K562 (cell line): ENCODE data around the gene SRPK2. TPM values are rescaled to one million over a fixed set of nuclear protein-coding genes. Genes with fewer than 3 reads are reported as not detected.
A peak's percentile ranks its signal among the peaks of the same experiment; 100 is the strongest.

Experiments
- ATF1 ChIP-seq, 2 experiments: fragments of 450-650 bp in 1 of 2; IDR thresholded peaks; 2 replicates each; pipeline ENCODE4 v1.6.1; 2016; ENCODE audit warnings: missing compliant biosample characterization in 1 of 2, missing genetic modification characterization in 1 of 2
- CCAR2 ChIP-seq: fragments of 200-400 bp; formaldehyde crosslinking; IDR thresholded peaks from 2 replicates; pipeline ENCODE4 v1.6.1; 2017; ENCODE audit warnings: mild to moderate bottlenecking, low read depth, low read length
- E2F8 ChIP-seq: fragments of 450-650 bp; IDR thresholded peaks from 2 replicates; pipeline ENCODE4 v1.7.1; 2018; ENCODE audit warnings: mild to moderate bottlenecking, low read depth; ENCODE audit not compliant: partially characterized antibody
- FOSL1 ChIP-seq: fragments of 200-800 bp; sonication (Bioruptor generic); conservative IDR thresholded peaks from 2 replicates; pipeline ENCODE4 v1.6.1; 2016; ENCODE audit warnings: missing genetic modification characterization, missing compliant biosample characterization
- ILF3 ChIP-seq: fragments of 450-650 bp; IDR thresholded peaks from 2 replicates; pipeline ENCODE4 v1.6.1; 2018; ENCODE audit warnings: antibody characterized with exemption, mild to moderate bottlenecking, moderate library complexity, borderline replicate concordance
- NCOA2 ChIP-seq, 2 experiments: fragments of 450-650 bp; IDR thresholded peaks; 2 replicates each; pipeline ENCODE4 v1.6.1; 2018; ENCODE audit warnings: mild to moderate bottlenecking in 2 of 2, moderate library complexity in 1 of 2; ENCODE audit not compliant: partially characterized antibody in 2 of 2
- NCOA4 ChIP-seq: fragments of 450-650 bp; IDR thresholded peaks from 2 replicates; pipeline ENCODE4 v1.6.1; 2018; ENCODE audit warnings: mild to moderate bottlenecking; ENCODE audit not compliant: partially characterized antibody
- SAP30 ChIP-seq: fragments of 200-600 bp; sonication (generic); IDR thresholded peaks from 2 replicates; pipeline ENCODE4 v1.6.1; 2012; ENCODE audit warnings: borderline replicate concordance, low read depth, mild to moderate bottlenecking, moderate library complexity, low read length, control low read depth, inconsistent platforms; ENCODE audit not compliant: insufficient read depth, poor library complexity, severe bottlenecking
- TEAD4 ChIP-seq, 2 experiments: sonication (generic) in 1 of 2; formaldehyde crosslinking in 1 of 2; IDR thresholded peaks; 2 replicates each; pipeline versions ENCODE4 v1.6.1 to v1.8.0; 2012 to 2022; ENCODE audit warnings: borderline replicate concordance in 1 of 2, inconsistent platforms in 1 of 2, low read length in 1 of 2, mild to moderate bottlenecking in 1 of 2, missing genetic modification reagents in 1 of 2
- XRCC3 ChIP-seq: fragments of 450-650 bp; IDR thresholded peaks from 2 replicates; pipeline ENCODE4 v1.6.1; 2017; ENCODE audit warnings: mild to moderate bottlenecking, moderate library complexity
- ZNF224 ChIP-seq: sonication (generic); formaldehyde crosslinking; IDR thresholded peaks from 2 replicates; pipeline ENCODE4 v1.8.0; 2022; ENCODE audit warnings: mild to moderate bottlenecking, missing genetic modification reagents
- ZNF583 ChIP-seq: fragments of 250-450 bp; sonication (Bioruptor Pico); IDR thresholded peaks from 2 replicates; pipeline ENCODE4 v1.4.0; 2020
- ZNF592 ChIP-seq: fragments of 450-650 bp; IDR thresholded peaks from 2 replicates; pipeline ENCODE4 v1.6.1; 2017; ENCODE audit warnings: antibody characterized with exemption, mild to moderate bottlenecking
- ZNF77 ChIP-seq: fragments of 250-450 bp; sonication (Bioruptor Pico); IDR thresholded peaks from 2 replicates; pipeline ENCODE4 v1.5.0; 2020
- polyA plus RNA-seq, 8 experiments: library from polyadenylated mRNA; depleted of rRNA in 4 of 8; stranded (reverse) in 5 of 8; unstranded in 3 of 8; fragments of >200 nt; fragmentation: Nextera tagmentation in 2 of 8; fragmentation: Illumina TruSeq in 1 of 8; extraction: Ambion mirVana in 2 of 8; extraction: Trizol in 1 of 8; gene quantifications; 2 replicates each; pipeline versions ENCODE4 v1.2.1 to v1.2.3, GENCODE V29; 2011 to 2014; ENCODE audit warnings: inconsistent platforms in 1 of 8, missing spikeins in 1 of 8
- total RNA-seq, 7 experiments: library from RNA; depleted of rRNA in 6 of 7; stranded (reverse); fragments of >200 nt in 6 of 7; fragmentation: Illumina TruSeq in 2 of 7; extraction: Trizol in 2 of 7; gene quantifications; 2 replicates each; pipeline versions ENCODE4 v1.2.1 to v1.2.3, GENCODE V29; 2011 to 2021; ENCODE audit warnings: low replicate concordance in 1 of 7
- TF ChIP-seq, protein P1 (sequence below), 2 experiments: fragments of 450-650 bp in 1 of 2; IDR thresholded peaks; 2 replicates each; pipeline ENCODE4 v1.6.1; 2011 to 2017; ENCODE audit warnings: low read depth in 2 of 2, antibody characterized with exemption in 1 of 2, borderline replicate concordance in 1 of 2, low read length in 1 of 2, mild to moderate bottlenecking in 1 of 2, mixed read lengths in 1 of 2; ENCODE audit not compliant: control insufficient read depth in 1 of 2
- TF ChIP-seq, protein P2 (sequence below): IDR thresholded peaks from 2 replicates; pipeline ENCODE4 v1.6.1; 2016; ENCODE audit warnings: missing genetic modification characterization, missing compliant biosample characterization

Gene SRPK2
- total and polyA plus RNA-seq, 9 of the 15 experiments (the other 6 are each of a cell fraction or from before 2014, with no cell fraction given) = 21.5 to 44.7 (median 33.3) TPM

- TF ChIP-seq ILF3 (no peak), E2F8 (no peak), NCOA4 (peak; percentile 50), SAP30 (no peak), NCOA2 (IDR thresholded peaks at IDR 0.05; ENCODE audit: partially characterized antibody in 2 of 2) (no peak), FOSL1 (no peak), ZNF77 (CRISPR knock-in tag) (no peak), TEAD4 (IDR thresholded peaks at IDR 0.05; ENCODE audit: low read length) (no peak), TEAD4 (CRISPR knock-in tag; IDR thresholded peaks at IDR 0.05; ENCODE audit: borderline replicate concordance) (no peak), ZNF592 (no peak), CCAR2 (no peak), XRCC3 (no peak), ZNF224 (CRISPR knock-in tag) (no peak), ATF1 (CRISPR knock-in tag; IDR thresholded peaks at IDR 0.05) (no peak), ATF1 (tag; IDR thresholded peaks at IDR 0.05) (no peak), ZNF583 (CRISPR knock-in tag) (no peak)
- TF ChIP-seq, protein P1, sequence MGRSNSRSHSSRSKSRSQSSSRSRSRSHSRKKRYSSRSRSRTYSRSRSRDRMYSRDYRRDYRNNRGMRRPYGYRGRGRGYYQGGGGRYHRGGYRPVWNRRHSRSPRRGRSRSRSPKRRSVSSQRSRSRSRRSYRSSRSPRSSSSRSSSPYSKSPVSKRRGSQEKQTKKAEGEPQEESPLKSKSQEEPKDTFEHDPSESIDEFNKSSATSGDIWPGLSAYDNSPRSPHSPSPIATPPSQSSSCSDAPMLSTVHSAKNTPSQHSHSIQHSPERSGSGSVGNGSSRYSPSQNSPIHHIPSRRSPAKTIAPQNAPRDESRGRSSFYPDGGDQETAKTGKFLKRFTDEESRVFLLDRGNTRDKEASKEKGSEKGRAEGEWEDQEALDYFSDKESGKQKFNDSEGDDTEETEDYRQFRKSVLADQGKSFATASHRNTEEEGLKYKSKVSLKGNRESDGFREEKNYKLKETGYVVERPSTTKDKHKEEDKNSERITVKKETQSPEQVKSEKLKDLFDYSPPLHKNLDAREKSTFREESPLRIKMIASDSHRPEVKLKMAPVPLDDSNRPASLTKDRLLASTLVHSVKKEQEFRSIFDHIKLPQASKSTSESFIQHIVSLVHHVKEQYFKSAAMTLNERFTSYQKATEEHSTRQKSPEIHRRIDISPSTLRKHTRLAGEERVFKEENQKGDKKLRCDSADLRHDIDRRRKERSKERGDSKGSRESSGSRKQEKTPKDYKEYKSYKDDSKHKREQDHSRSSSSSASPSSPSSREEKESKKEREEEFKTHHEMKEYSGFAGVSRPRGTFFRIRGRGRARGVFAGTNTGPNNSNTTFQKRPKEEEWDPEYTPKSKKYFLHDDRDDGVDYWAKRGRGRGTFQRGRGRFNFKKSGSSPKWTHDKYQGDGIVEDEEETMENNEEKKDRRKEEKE (IDR thresholded peaks at IDR 0.05; ENCODE audit: borderline replicate concordance in 1 of 2, control insufficient read depth in 1 of 2, low read depth in 2 of 2, low read length in 1 of 2) = peak in 1 of 2 experiments; percentile 73; a peak in 1 of 4 replicates
- TF ChIP-seq, protein P2, sequence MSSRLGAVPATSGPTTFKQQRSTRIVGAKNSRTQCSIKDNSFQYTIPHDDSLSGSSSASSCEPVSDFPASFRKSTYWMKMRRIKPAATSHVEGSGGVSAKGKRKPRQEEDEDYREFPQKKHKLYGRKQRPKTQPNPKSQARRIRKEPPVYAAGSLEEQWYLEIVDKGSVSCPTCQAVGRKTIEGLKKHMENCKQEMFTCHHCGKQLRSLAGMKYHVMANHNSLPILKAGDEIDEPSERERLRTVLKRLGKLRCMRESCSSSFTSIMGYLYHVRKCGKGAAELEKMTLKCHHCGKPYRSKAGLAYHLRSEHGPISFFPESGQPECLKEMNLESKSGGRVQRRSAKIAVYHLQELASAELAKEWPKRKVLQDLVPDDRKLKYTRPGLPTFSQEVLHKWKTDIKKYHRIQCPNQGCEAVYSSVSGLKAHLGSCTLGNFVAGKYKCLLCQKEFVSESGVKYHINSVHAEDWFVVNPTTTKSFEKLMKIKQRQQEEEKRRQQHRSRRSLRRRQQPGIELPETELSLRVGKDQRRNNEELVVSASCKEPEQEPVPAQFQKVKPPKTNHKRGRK (tag) = peak; percentile 95
These were observed 179.3 kb downstream of the SRPK2 start (continued) for GRCh38 chr7:105209433-105209832.
